ENCODE data around the gene PIR.
A peak's percentile ranks its signal among the peaks of the same experiment; 100 is the strongest.

- TF ChIP-seq EZH2 (IDR thresholded peaks at IDR 0.05; ENCODE audit: borderline replicate concordance, insufficient read depth, low read depth, low read length, poor library complexity, severe bottlenecking): no peak
- peak; percentile 49 for TF ChIP-seq CTCF (IDR thresholded peaks at IDR 0.05)
These were observed 144.1 kb downstream of the PIR start for GRCh38 chrX:15349046-15349445.
